GM18519 (cell line): ENCODE measurements around the gene MYO3A.

Experiments used
- ATAC-seq: cut with Tn5 transposase; IDR thresholded peaks from one replicate; pipeline ENCODE4 v1.9.1; 2021; ENCODE audit warnings: mild to moderate bottlenecking, moderate library complexity; ENCODE audit not compliant: unreplicated experiment, low FRiP score

MYO3A gene

DNA sequence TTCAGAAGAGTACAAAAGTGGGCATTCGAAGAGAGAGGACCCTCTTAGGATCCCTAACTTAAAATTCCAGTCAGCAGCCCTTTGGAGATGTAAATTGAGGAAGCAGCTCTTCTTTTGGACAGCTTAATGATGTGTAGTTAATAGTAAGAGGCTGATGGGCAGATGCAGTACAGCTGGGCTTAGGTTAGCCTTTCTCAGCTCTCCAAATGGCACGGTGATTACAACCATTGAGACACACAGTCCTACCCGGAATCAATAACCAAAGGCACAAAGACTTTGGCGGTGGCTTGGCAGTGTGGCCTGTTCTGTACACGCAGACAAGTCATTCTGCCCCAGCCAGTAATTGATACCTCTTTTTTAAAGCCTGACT, 309.3 kb downstream of the MYO3A start:
- ATAC-seq, result no peak

DNA sequence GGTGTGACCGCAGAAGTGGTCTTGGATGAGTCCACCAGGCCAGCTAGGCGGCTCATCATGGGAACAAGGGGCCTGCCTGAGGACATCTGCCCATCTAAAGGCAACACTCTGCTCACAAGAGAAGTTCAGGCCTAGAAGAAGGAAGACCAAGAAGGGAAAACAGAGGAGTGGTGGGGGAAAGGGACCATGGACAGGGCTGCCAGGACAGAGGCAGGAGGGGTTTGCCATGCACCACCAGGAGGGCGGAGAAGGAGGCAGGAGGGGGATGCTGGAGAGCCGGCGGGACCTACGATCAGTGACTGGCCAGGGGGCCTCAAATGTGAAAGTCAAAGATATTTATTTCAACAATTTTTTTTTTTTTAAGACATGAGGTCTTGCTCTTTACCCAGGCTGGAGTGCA, 315.7 kb downstream of the MYO3A start:
- no peak for ATAC-seq

DNA sequence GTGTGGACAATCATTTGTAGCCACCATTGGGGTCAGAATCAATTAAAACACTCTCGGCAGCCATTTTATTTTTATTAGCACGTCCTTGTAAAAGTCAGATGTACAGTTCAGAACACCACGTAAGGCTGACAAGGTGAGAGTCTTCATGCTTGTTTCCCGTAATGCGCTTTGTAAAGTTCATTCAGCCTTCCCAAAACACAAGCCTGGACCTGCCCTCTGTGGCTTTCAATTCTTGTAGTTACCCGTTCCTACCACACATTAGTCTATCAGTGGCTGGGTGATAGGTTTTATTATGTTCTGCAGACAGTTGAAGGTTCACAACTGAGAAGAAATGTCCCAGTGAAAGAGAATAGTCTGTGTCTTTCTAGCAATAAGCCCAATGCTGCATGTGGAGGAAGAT, 317.9 kb downstream of the MYO3A start:
- ATAC-seq, result no peak

DNA sequence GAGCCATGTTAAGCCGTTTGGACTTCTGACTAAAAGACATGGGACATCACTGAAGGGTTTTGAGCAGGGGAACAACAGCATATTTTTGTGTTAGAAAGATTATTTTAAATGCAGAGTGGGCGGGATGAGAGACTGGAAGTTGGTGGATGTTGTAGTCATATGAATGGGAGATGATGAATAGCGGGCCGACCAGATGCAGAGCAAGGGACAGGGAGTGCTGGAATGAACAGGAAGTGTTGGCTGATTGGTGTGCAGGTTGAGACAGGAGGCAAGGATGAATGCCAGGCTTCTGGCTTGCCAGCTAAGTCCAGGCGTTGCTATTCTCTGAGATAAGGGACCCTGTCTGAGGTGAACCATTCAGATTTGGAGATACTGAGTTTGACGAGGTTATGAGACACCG, 320.6 kb downstream of the MYO3A start:
- ATAC-seq, result no peak

DNA sequence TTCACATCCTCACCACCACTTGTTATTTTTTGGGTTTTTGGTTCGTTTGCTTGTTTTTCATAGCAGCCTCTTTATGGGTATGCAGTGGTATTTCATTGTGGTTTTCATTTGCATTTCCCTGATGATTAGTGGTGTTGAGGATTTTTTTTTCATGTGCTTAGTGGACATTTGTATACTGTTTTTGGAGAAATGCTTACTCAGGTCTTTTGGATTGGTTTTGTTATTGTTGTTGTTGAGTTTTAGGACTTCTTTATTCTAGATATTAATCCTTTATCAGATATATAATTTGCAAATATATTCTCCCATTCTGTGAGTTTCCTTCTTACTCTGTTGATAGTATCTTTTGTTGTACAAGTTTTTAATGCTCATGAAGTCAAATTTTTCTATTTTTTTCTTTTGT, 325.3 kb downstream of the MYO3A start:
- ATAC-seq, result no peak
